Kidney (tissue), 14 donors: Measurements from ENCODE around the gene ARHGEF7. TPM values are rescaled to one million over a fixed set of nuclear protein-coding genes. Genes with fewer than 3 reads are reported as not detected.
"Not testable (repeated sequence)": the region's sequence is repeated elsewhere in the genome, so short reads cannot be mapped to it uniquely, and the experiment has no call there.

Experiments
- DNase-seq, 5 donors: peaks; one replicate each; pipeline ENCODE4 v3.0.0-alpha.2; 2013 to 2020
- FAIRE-seq: peaks from 2 replicates; lab custom pipeline; 2012; peaks lifted over from hg19 to GRCh38; lab: Jason Lieb, UNC
- H3K27ac ChIP-seq, 2 donors: one replicate each; pipeline ENCODE4 v1.7.0; 2013; ENCODE audit warnings: low read depth in 2 of 2, low read length in 2 of 2, inconsistent platforms in 1 of 2
- H3K27me3 ChIP-seq: one replicate; pipeline ENCODE4 v1.7.1; 2013; ENCODE audit warnings: low read length, inconsistent platforms; ENCODE audit not compliant: control insufficient read depth, insufficient read depth
- H3K36me3 ChIP-seq, 3 donors: one replicate each; pipeline versions ENCODE4 v1.7.0 to v1.7.1; 2013; ENCODE audit warnings: low read length in 3 of 3, control low read depth in 1 of 3, inconsistent platforms in 1 of 3; ENCODE audit not compliant: insufficient read depth in 3 of 3, control insufficient read depth in 2 of 3
- H3K4me1 ChIP-seq, 3 donors: one replicate each; pipeline versions ENCODE4 v1.7.0 to v1.7.1; 2013; ENCODE audit warnings: low read length in 3 of 3, inconsistent platforms in 1 of 3, low read depth in 1 of 3; ENCODE audit not compliant: control insufficient read depth in 2 of 3, insufficient read depth in 2 of 3
- H3K4me3 ChIP-seq, 3 donors: one replicate each; pipeline versions ENCODE4 v1.7.0 to v1.8.1; 2013; ENCODE audit warnings: low read length in 3 of 3, control low read depth in 1 of 3, inconsistent platforms in 1 of 3
- H3K9ac ChIP-seq, 3 donors: one replicate each; pipeline versions ENCODE4 v1.7.0 to v1.7.1; 2013; ENCODE audit warnings: low read length in 3 of 3, control low read depth in 1 of 3, inconsistent platforms in 1 of 3
- H3K9me3 ChIP-seq, 3 donors: one replicate each; pipeline versions ENCODE4 v1.7.0 to v1.7.1; 2013; ENCODE audit warnings: low read length in 3 of 3, control low read depth in 1 of 3, inconsistent platforms in 1 of 3; ENCODE audit not compliant: control insufficient read depth in 2 of 3, insufficient read depth in 1 of 3
- intact Hi-C: fragments of 100-400 bp; cut with DNase I; formaldehyde crosslinking; loops from one replicate; pipeline ENCODE4 v1.11.1; 2022
- polyA plus RNA-seq: library from polyadenylated mRNA; stranded (reverse); fragments of 350-450 nt; fragmentation: Illumina TruSeq; extraction: RNeasy Lipid Tissue Mini Kit (QIAGEN cat#74804); gene quantifications from one replicate; pipeline ENCODE4 v1.2.3, GENCODE V29; 2014; ENCODE audit warnings: low read depth, low replicate concordance; ENCODE audit not compliant: insufficient read depth
- total RNA-seq: library from RNA; stranded (reverse); fragmentation: NEBNext Ultra II Directional; extraction: Animal tissue kit (Norgen Biotek cat#: 25700); gene quantifications from one replicate; pipeline ENCODE4 v1.2.1, GENCODE V29; 2021
- TF ChIP-seq, protein P1 (sequence below): IDR thresholded peaks from 3 replicates; pipeline ENCODE4 v1.5.1; 2012; ENCODE audit warnings: mild to moderate bottlenecking, moderate library complexity, borderline replicate concordance; ENCODE audit not compliant: insufficient read depth; ENCODE audit errors: extremely low read depth
- donor health status: control.
- donor health status: control.
- donor health status: control.
- donor health status: control.
- donor health status: control.
- donor health status: DM: yes; HTN: yes; CAD: no.
- donor health status: Normal renal cell carcinoma (clear cell type).

The ARHGEF7 gene
- total and polyA plus RNA-seq, 2 donors from 2014 or later = 17.9 to 56.4 TPM

DNA sequence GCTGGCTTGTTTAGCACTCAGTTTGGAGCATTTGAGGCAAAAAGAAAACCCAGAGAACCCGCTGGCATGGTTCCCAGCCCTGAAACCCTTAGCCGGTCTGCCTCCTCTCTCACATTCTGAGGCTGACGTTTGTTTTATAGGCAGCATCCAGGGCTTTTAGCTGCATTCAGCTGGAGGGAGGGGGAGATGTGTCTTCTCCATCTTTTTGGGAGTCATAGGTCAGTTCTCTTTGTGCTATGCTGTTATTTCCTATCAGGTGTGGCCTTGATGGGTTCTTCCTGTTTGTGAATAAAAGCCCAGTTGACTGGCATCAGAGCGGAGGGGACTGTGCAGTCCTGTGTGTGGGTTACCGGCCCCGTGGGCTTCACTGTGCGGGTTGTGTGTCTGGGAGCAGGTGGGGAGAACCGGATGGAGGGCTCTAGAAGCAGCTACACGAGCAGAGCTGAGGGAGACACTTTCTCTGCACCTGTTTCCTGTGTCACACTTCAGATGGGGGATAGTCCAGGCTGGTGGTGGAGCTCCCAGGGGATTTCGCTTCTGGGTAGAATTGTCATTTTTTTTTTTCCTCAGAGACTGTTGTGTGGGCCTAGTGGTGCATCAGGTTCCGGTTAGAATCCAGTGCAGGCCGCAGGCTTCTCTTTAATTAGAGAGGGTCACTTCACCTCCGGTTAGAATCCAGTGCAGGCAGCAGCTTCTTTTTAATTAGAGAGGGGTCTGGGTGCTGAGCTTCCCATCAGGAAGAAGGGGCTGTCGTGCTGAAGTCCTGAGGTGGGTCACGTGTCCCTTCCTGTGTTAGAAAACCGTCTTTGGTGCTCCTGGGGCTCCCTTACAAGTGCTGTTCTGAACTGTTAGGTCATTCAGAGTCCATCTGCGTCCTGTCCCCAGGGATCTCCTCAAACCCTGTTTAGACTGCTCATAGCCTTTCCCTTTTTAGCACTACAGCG, 69.6 kb downstream of the ARHGEF7 start:
- FAIRE-seq = no peak
- H3K4me3 ChIP-seq = no peak overlapping the region
- peak in 1 of 5 donors; percentile 57 for DNase-seq
- peaks cover 0 to 33% (median 31%) of the 10 kb centered on the region in 3 donors for H3K4me1 ChIP-seq
- no peaks in the 10 kb centered on the region for H3K9me3 ChIP-seq
- H3K27me3 ChIP-seq = no peaks in the 10 kb centered on the region
- H3K27ac ChIP-seq = peak overlapping the region; percentile 23 to 26
- TF ChIP-seq, protein P1, sequence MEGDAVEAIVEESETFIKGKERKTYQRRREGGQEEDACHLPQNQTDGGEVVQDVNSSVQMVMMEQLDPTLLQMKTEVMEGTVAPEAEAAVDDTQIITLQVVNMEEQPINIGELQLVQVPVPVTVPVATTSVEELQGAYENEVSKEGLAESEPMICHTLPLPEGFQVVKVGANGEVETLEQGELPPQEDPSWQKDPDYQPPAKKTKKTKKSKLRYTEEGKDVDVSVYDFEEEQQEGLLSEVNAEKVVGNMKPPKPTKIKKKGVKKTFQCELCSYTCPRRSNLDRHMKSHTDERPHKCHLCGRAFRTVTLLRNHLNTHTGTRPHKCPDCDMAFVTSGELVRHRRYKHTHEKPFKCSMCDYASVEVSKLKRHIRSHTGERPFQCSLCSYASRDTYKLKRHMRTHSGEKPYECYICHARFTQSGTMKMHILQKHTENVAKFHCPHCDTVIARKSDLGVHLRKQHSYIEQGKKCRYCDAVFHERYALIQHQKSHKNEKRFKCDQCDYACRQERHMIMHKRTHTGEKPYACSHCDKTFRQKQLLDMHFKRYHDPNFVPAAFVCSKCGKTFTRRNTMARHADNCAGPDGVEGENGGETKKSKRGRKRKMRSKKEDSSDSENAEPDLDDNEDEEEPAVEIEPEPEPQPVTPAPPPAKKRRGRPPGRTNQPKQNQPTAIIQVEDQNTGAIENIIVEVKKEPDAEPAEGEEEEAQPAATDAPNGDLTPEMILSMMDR = no peak
- peaks cover 0 to 2% (median 0%) of the 10 kb centered on the region in 3 donors for H3K36me3 ChIP-seq
- intact Hi-C loops = no loop called here
- H3K9ac ChIP-seq = no peak overlapping the region

DNA sequence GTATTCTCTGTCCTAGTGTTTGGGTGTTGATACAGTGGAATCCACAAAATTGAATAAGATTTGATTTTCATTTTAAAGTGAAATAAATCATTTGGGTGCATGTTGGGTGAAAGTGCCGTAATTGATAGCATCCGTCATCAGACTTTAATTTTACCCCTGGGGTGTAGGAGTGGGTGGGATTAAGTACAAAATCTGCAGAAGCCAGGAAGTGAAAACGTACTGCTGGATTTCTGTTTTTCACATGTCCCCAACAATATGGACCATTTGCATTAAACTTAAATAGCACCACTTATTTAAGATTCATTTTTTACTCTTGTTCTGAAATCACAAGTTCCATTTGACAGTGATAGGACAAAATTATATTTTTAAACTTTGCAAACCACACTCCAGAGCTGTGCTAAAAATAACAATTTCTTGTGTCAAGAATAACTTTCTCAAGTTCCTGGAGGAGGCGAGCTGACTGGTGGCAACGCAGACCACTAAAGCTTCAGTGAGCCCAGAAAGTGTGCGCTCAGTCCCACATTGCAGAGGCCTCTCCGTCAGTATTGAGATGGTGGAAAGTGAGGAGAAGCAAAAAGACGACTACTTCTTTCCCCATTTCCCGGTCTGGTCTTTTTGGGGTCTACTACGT, 71.3 kb downstream of the ARHGEF7 start:
- FAIRE-seq (no peak), DNase-seq (no peak)
- TF ChIP-seq, protein P1 = no peak
- intact Hi-C loops = no loop called here
- Histone ChIP-seq H3K27ac (peak overlapping the region in 1 of 2 donors; percentile 43), H3K4me3 (no peak overlapping the region), H3K36me3 (peaks cover 0 to 2% (median 0%) of the 10 kb centered on the region in 3 donors), H3K4me1 (peaks cover 0 to 33% (median 25%) of the 10 kb centered on the region in 3 donors), H3K9ac (no peak overlapping the region), H3K27me3 (no peaks in the 10 kb centered on the region), H3K9me3 (no peaks in the 10 kb centered on the region)

DNA sequence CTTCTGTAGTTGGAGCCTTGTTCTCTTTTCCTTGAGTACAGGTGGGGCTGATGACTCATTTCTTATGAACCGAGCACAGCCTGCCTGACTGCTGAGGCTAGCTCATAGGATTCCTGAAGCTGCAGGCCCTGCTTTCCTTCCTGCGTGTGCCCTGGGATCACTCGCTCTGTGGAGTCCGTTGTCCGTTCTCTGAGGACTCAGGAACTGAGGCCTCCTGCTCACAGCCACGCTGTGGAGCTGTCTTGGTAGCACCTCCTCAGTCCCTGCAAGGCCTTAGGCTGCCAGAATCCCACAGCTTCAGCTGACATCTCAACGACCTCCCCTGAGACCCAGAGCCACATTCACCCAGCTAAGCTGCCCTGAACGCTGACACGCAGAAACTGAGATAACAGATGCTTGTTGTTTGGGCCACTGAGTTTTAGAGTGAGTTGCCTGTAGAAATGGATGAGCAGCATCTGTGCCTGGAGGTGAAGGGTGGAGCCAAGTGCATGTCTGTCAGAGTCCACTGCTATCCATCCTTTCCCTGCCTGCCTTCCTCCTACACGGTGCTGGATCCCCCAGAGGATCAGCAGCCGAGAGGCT, 72.9 kb downstream of the ARHGEF7 start:
- no peak overlapping the region for H3K4me3 ChIP-seq
- intact Hi-C loops = no loop called here
- FAIRE-seq (no peak), DNase-seq (no peak)
- no peak overlapping the region for H3K27ac ChIP-seq
- H3K27me3 ChIP-seq = no peaks in the 10 kb centered on the region
- TF ChIP-seq, protein P1 = no peak
- H3K9me3 ChIP-seq = no peaks in the 10 kb centered on the region
- H3K36me3 ChIP-seq = no peaks in the 10 kb centered on the region
- peaks cover 0 to 33% (median 24%) of the 10 kb centered on the region in 3 donors for H3K4me1 ChIP-seq
- H3K9ac ChIP-seq = no peak overlapping the region

DNA sequence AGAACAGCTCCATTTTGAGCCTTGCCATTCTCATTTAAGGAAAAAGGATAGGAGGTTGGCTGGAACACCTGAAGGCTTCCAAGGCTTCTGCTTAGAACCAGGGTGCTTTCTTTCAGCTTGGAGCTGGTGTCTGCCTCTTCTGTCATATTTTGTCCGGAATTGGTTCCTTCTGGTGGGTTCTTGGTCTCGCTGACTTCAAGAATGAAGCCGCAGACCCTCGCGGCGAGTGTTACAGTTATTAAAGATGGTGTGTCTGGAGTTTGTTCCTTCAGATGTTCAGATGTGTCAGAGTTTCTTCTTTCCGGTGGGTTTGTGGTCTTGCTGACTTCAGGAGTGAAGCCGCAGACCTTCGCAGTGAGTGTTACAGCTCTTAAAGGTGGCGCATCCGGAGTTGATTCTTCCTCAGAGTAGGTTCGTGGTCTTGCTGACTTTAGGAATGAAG, 74.0 kb downstream of the ARHGEF7 start:
- H3K27ac ChIP-seq, DNase-seq, intact Hi-C loops, H3K9me3 ChIP-seq, FAIRE-seq, H3K4me3 ChIP-seq, H3K27me3 ChIP-seq, H3K36me3 ChIP-seq, H3K9ac ChIP-seq: not testable (repeated sequence)
- peaks cover 0 to 30% (median 24%) of the 10 kb centered on the region in 3 donors for H3K4me1 ChIP-seq

DNA sequence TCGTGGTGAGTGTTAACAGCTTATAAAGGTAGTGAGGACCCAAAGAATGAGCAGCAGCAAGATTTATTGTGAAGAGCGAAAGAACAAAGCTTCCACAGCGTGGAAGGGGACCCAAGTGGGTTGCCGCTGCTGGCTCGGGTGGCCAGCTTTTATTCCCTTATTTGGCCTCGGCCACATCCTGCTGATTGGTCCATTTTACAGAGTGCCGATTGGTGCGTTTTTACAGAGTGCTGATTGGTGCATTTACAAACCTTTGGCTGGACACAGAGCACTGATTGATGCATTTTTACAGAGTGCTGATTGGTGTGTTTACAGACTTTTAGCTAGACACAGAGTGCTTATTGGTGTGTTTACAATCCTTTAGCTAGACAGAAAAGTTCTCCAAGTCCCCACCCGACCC, 74.4 kb downstream of the ARHGEF7 start:
- H3K27ac ChIP-seq, H3K4me3 ChIP-seq, H3K9ac ChIP-seq, DNase-seq, H3K9me3 ChIP-seq, H3K27me3 ChIP-seq, FAIRE-seq, intact Hi-C loops, H3K36me3 ChIP-seq: not testable (repeated sequence)
- H3K4me1 ChIP-seq = peaks cover 0 to 28% (median 20%) of the 10 kb centered on the region in 3 donors
